Astrocyte of the spinal cord (primary cell): ENCODE data around the gene TTC7B.

Experiments
- DNase-seq: peaks from one replicate; pipeline ENCODE4 v3.0.0; 2011; ENCODE audit warnings: low read depth, low spot score
- H3K4me3 ChIP-seq: 2 replicates; pipeline ENCODE4 v1.5.1; 2011; ENCODE audit warnings: low read depth, mild to moderate bottlenecking, low read length, moderate library complexity
- in situ Hi-C: cut with HindIII; loops from 2 replicates; pipeline ENCODE4 v1.10.0; 2017; ENCODE audit warnings: low sequenced_read_pairs
- TF ChIP-seq, protein P1 (sequence below): IDR thresholded peaks from 2 replicates; pipeline ENCODE4 v1.5.1; 2012; ENCODE audit warnings: low read depth, mild to moderate bottlenecking, low read length, inconsistent platforms

Gene TTC7B

DNA sequence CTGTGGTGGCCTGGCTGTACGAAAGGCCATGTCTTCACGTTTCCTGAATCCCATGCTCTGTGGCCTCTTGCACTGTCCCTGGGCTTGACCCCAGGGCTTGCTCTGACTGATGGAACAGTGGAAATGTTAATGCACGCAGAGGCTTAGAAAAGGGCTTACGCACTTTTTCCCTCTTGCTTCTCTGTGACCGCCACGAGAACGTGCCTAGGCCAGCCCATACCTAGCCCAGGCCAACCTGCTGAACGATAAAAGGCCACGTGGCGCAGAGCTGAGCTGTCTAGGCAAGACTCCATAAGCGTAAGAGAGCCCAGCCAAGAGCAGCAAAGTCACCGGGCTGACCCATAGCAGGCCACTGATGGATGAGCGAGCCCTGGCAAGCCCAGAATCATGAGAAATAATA, 18.3 kb downstream of the TTC7B start:
- in situ Hi-C loops = no loop called here
- TF ChIP-seq, protein P1, sequence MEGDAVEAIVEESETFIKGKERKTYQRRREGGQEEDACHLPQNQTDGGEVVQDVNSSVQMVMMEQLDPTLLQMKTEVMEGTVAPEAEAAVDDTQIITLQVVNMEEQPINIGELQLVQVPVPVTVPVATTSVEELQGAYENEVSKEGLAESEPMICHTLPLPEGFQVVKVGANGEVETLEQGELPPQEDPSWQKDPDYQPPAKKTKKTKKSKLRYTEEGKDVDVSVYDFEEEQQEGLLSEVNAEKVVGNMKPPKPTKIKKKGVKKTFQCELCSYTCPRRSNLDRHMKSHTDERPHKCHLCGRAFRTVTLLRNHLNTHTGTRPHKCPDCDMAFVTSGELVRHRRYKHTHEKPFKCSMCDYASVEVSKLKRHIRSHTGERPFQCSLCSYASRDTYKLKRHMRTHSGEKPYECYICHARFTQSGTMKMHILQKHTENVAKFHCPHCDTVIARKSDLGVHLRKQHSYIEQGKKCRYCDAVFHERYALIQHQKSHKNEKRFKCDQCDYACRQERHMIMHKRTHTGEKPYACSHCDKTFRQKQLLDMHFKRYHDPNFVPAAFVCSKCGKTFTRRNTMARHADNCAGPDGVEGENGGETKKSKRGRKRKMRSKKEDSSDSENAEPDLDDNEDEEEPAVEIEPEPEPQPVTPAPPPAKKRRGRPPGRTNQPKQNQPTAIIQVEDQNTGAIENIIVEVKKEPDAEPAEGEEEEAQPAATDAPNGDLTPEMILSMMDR = no peak
- DNase-seq = no peak
- no peak overlapping the region for H3K4me3 ChIP-seq

DNA sequence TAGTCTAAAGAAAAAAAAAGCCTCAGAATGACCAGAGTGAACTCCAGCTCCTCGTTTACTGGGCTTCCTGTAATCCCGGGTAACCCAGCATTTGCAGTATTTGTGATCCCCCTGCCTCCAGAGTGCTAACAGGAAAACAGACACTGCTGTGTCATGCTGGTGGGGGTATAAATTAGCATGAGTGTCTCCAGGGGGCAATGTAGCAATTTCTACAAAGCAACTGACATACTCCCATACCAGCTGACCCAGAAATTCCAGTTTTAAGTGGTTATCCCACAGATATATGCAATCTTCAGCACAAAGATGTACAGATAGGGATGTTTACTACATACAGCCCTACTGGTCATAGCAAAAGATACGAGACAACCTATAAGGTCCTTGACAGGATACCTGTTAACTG, 18.8 kb downstream of the TTC7B start:
- no peak overlapping the region for H3K4me3 ChIP-seq
- in situ Hi-C loops = no loop called here
- TF ChIP-seq, protein P1 = no peak
- DNase-seq = no peak

DNA sequence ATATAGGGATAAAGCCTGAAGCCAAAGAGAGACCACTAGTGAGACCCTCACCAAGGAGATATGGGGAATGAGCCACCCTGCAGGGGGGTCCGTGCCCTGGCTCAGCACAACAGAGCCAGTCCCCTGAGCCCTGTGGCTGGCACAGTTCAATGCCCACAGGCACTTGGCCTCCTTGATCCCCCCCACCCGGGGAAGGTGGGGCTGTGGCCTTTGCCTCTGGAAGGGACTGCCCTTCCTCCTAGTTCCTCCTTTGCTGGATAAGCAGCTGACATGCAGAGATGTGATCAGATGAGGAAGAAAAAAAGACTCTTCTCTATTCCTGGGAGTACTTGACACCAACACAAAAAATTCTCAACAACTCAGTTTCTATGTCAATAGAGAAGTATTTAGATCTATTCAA, 19.9 kb downstream of the TTC7B start:
- in situ Hi-C loops = no loop called here
- no peak overlapping the region for H3K4me3 ChIP-seq
- TF ChIP-seq, protein P1 = no peak
- DNase-seq = no peak

DNA sequence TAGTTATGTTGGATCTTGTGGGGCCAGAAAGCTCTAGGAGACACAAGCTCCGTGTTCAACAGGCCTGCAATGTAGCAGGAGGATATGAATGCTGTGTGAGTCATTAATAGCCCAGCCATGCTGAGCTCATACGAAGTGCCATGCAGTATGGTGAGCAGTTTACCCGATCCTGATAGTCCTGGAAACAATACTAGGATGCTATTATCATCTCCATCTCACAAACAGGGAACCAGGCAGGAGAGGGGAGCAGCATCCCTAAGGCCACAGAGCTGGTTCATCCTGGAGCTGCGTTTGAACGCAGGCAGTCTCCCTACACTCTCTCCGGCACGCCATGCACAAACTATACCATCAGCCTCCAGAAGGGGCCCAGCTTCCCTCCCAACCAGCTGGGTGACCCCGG, 20.5 kb downstream of the TTC7B start:
- H3K4me3 ChIP-seq = no peak overlapping the region
- in situ Hi-C loops = no loop called here
- peak; percentile 76 for DNase-seq

DNA sequence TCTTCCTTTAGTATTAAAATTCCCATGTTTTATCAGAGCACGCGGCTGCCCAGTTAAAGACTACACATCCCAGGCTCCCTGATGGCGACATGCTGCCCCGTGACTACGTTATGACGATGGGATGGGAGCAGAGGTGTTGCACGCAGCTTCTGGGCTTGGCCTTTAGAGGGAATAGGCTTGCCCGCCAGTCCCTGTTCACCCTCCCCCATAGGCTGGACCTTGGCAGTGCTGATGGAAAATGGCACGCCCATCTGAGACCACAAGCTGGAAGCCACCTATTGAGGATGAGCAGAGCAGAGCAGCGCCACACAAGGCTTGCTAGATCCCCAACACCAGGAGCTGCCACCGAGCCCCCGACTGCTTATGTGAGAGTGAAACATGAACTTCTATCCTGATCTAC, 24.7 kb downstream of the TTC7B start:
- in situ Hi-C loops = no loop called here
- no peak overlapping the region for H3K4me3 ChIP-seq
- TF ChIP-seq, protein P1 = no peak
- DNase-seq = no peak

More for the DNA sequence above, 20.5 kb downstream of the TTC7B start:
- TF ChIP-seq, protein P1 = no peak

DNA sequence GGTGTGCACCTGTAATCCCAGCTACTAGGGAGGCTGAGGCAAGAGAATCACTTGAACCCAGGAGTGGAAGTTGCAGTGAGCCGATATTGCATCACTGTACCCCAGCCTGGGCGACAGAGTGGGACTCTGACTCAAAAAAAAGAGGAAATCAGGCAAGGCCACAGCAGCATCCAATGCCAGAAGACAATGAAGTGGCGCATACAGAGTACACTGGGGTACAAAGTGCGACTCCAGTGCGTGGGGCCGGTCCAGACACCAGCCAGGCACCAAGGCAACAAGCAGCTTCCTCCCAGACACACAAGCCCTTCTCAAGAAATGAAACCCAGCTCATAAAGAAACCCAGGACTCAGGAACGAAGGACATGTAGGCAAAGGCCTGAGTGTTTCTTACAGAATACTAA, 28.2 kb downstream of the TTC7B start:
- no peak for DNase-seq
- in situ Hi-C loops = no loop called here
- TF ChIP-seq, protein P1 = no peak

DNA sequence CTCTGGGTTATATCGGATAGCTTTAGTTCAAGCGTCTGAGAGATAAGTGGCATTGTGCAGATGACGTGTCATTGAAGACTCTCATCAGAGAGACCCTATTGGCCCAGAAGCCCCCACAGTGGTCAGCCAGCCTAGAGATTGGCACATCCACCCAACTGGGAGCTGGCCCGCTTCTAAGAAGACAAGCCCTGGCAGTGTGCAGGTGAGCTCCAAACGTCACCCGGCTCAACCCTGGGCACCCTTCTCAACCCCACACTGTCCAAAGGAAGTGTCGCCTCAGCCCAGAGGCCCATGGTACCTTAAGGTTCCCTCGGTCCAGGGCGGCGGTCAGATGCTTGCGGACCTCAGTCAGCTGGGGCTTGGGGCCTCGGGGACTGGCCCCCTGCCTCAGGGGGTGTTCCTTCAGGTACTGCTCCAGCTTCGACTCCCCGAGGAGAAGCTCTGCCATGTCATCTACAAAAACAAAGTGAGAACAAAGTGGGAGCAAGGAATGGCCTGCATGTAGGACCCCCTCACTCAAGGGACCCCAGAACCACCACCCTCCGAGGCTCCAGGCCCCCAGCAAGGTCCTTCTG, 30.3 kb downstream of the TTC7B start:
- in situ Hi-C loops = no loop called here
- DNase-seq = no peak
- no peak overlapping the region for H3K4me3 ChIP-seq
- TF ChIP-seq, protein P1 = no peak

More for the DNA sequence above, 28.2 kb downstream of the TTC7B start:
- no peak overlapping the region for H3K4me3 ChIP-seq
